ENCODE data around the gene ATP5F1E. TPM values are rescaled to one million over a fixed set of nuclear protein-coding genes. Genes with fewer than 3 reads are reported as not detected.
A peak's percentile ranks its signal among the peaks of the same experiment; 100 is the strongest.
"Not testable (repeated sequence)": the region's sequence is repeated elsewhere in the genome, so short reads cannot be mapped to it uniquely, and the experiment has no call there.

ATP5F1E gene
- total RNA-seq, 2 donors from 2014 or later: 57.8 to 84.0 TPM

GRCh38 chr20:59013031-59013951 is 18.8 kb downstream of the ATP5F1E start:
- ATAC-seq: no peak

GRCh38 chr20:59011874-59012157 is 20.3 kb downstream of the ATP5F1E start:
- not testable (repeated sequence) for DNase-seq; H3K27me3 Mint-ChIP-seq; H3K4me3 Mint-ChIP-seq; H3K9me3 ChIP-seq (ENCODE audit: control insufficient read depth, low read length, poor library complexity, severe bottlenecking); H3K27ac Mint-ChIP-seq; ATAC-seq; H3K36me3 Mint-ChIP-seq (ENCODE audit: low read depth)
- H3K4me1 Mint-ChIP-seq: peaks cover 33% of the 10 kb centered on the region

More at GRCh38 chr20:59013031-59013951, 18.8 kb downstream of the ATP5F1E start:
- H3K27ac Mint-ChIP-seq: peak overlapping the region; percentile 71
- no peak for DNase-seq
- H3K9me3 ChIP-seq (ENCODE audit: control insufficient read depth, low read length, poor library complexity, severe bottlenecking): no peaks in the 10 kb centered on the region
- H3K4me1 Mint-ChIP-seq: peaks cover 39% of the 10 kb centered on the region
- no peaks in the 10 kb centered on the region for H3K27me3 Mint-ChIP-seq
- H3K36me3 Mint-ChIP-seq (ENCODE audit: low read depth): no peaks in the 10 kb centered on the region
- peak overlapping the region; percentile 39 for H3K4me3 Mint-ChIP-seq

- Mint-ChIP-seq H3K36me3 (ENCODE audit: low read depth) (no peaks in the 10 kb centered on the region), H3K4me3 (no peak overlapping the region), H3K4me1 (peaks cover 29% of the 10 kb centered on the region), H3K27me3 (no peaks in the 10 kb centered on the region), H3K27ac (no peak overlapping the region)
- DNase-seq (no peak), ATAC-seq (no peak)
- no peaks in the 10 kb centered on the region for H3K9me3 ChIP-seq (ENCODE audit: control insufficient read depth, low read length, poor library complexity, severe bottlenecking)
These were observed 20.9 kb downstream of the ATP5F1E start for GRCh38 chr20:59010995-59011873.

- Mint-ChIP-seq H3K27ac (no peak overlapping the region), H3K4me3 (no peak overlapping the region), H3K4me1 (peaks cover 31% of the 10 kb centered on the region), H3K27me3 (no peaks in the 10 kb centered on the region), H3K36me3 (ENCODE audit: low read depth) (no peaks in the 10 kb centered on the region)
- ATAC-seq: no peak
- no peaks in the 10 kb centered on the region for H3K9me3 ChIP-seq (ENCODE audit: control insufficient read depth, low read length, poor library complexity, severe bottlenecking)
- DNase-seq: no peak
These were observed 21.7 kb downstream of the ATP5F1E start for GRCh38 chr20:59010321-59010994.

GRCh38 chr20:59008715-59009336 is 23.3 kb downstream of the ATP5F1E start:
- no peaks in the 10 kb centered on the region for H3K27me3 Mint-ChIP-seq
- H3K9me3 ChIP-seq (ENCODE audit: control insufficient read depth, low read length, poor library complexity, severe bottlenecking): no peaks in the 10 kb centered on the region
- DNase-seq (no peak), ATAC-seq (no peak)
- no peak overlapping the region for H3K27ac Mint-ChIP-seq
- no peaks in the 10 kb centered on the region for H3K36me3 Mint-ChIP-seq (ENCODE audit: low read depth)
- H3K4me3 Mint-ChIP-seq: no peak overlapping the region
- peaks cover 38% of the 10 kb centered on the region for H3K4me1 Mint-ChIP-seq

- H3K9me3 ChIP-seq (ENCODE audit: control insufficient read depth, low read length, poor library complexity, severe bottlenecking): no peaks in the 10 kb centered on the region
- ATAC-seq (no peak), DNase-seq (no peak)
- Mint-ChIP-seq H3K27me3 (no peaks in the 10 kb centered on the region), H3K27ac (no peak overlapping the region), H3K4me1 (peaks cover 37% of the 10 kb centered on the region), H3K36me3 (ENCODE audit: low read depth) (no peaks in the 10 kb centered on the region), H3K4me3 (peak overlapping the region; percentile 91)
These were observed 24.2 kb downstream of the ATP5F1E start for GRCh38 chr20:59007665-59008511.

GRCh38 chr20:59006864-59007664 is 25.1 kb downstream of the ATP5F1E start, which contains the start of gene CTSZ:
CTSZ (minus strand) TSS chr20:59007254; CDS start chr20:59007128, 126 bp downstream.
- DNase-seq (peak in 2 of 3 donors; percentile 37 to 58), ATAC-seq (peak; percentile 59)
- peak within 1 kb of the TSS; percentile 91 for H3K4me3 Mint-ChIP-seq
- no peaks in the 10 kb centered on the region for H3K9me3 ChIP-seq (ENCODE audit: control insufficient read depth, low read length, poor library complexity, severe bottlenecking)
- peaks cover 38% of the 10 kb centered on the region for H3K4me1 Mint-ChIP-seq
- peak within 1 kb of the TSS; percentile 95 for H3K27ac Mint-ChIP-seq
- no peaks in the 10 kb centered on the region for H3K27me3 Mint-ChIP-seq
- no peaks in the 10 kb centered on the region for H3K36me3 Mint-ChIP-seq (ENCODE audit: low read depth)

- peak overlapping the region; percentile 95 for H3K27ac Mint-ChIP-seq
- no peaks in the 10 kb centered on the region for H3K9me3 ChIP-seq (ENCODE audit: control insufficient read depth, low read length, poor library complexity, severe bottlenecking)
- peak overlapping the region; percentile 91 for H3K4me3 Mint-ChIP-seq
- no peaks in the 10 kb centered on the region for H3K36me3 Mint-ChIP-seq (ENCODE audit: low read depth)
- DNase-seq: no peak
- ATAC-seq: peak; percentile 1
- H3K27me3 Mint-ChIP-seq: no peaks in the 10 kb centered on the region
- H3K4me1 Mint-ChIP-seq: peaks cover 35% of the 10 kb centered on the region
These were observed 25.8 kb downstream of the ATP5F1E start for GRCh38 chr20:59006167-59006863.

GRCh38 chr20:59005523-59006166 is 26.5 kb downstream of the ATP5F1E start:
- H3K36me3 Mint-ChIP-seq (ENCODE audit: low read depth): no peaks in the 10 kb centered on the region
- H3K4me1 Mint-ChIP-seq: peaks cover 33% of the 10 kb centered on the region
- peak overlapping the region; percentile 91 for H3K4me3 Mint-ChIP-seq

GRCh38 chr20:59004763-59005522 is 27.2 kb downstream of the ATP5F1E start:
- no peaks in the 10 kb centered on the region for H3K9me3 ChIP-seq (ENCODE audit: control insufficient read depth, low read length, poor library complexity, severe bottlenecking)
- DNase-seq (peak in 1 of 3 donors; percentile 28), ATAC-seq (peak; percentile 69)
- Mint-ChIP-seq H3K4me1 (peaks cover 33% of the 10 kb centered on the region), H3K27me3 (no peaks in the 10 kb centered on the region), H3K27ac (peak overlapping the region; percentile 95), H3K36me3 (ENCODE audit: low read depth) (no peaks in the 10 kb centered on the region), H3K4me3 (peak overlapping the region; percentile 91)

More at GRCh38 chr20:59005523-59006166, 26.5 kb downstream of the ATP5F1E start:
- DNase-seq: no peak
- no peak for ATAC-seq
- Mint-ChIP-seq H3K27me3 (no peaks in the 10 kb centered on the region), H3K27ac (peak overlapping the region; percentile 95)
- no peaks in the 10 kb centered on the region for H3K9me3 ChIP-seq (ENCODE audit: control insufficient read depth, low read length, poor library complexity, severe bottlenecking)

Measured in T-helper 17 cell (primary cell).